ENCODE data around the gene CCDC187. TPM values are rescaled to one million over a fixed set of nuclear protein-coding genes. Genes with fewer than 3 reads are reported as not detected.
"Not testable (repeated sequence)": the region's sequence is repeated elsewhere in the genome, so short reads cannot be mapped to it uniquely, and the experiment has no call there.

CCDC187 gene
- polyA plus RNA-seq, 1 donor: 0.06 TPM

DNA sequence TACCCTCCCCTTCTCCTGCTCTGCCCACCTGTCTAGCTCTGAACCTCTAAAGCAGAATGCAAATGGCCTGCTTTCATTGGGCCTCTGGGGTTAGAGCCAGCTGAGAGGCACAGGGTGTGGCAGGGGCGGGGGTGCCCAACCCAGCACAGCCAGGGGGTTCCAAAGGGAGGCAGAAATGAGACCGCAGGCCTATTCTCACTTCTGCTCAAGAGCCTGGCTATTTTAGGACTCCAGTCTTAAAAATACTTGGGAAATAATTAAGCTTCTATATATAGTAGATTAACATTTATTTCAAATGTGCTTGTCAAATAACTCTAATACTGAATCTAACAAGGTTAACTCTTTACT lies 63.9 kb downstream of the CCDC187 start:
- no peak for DNase-seq (ENCODE audit: low read depth)

DNA sequence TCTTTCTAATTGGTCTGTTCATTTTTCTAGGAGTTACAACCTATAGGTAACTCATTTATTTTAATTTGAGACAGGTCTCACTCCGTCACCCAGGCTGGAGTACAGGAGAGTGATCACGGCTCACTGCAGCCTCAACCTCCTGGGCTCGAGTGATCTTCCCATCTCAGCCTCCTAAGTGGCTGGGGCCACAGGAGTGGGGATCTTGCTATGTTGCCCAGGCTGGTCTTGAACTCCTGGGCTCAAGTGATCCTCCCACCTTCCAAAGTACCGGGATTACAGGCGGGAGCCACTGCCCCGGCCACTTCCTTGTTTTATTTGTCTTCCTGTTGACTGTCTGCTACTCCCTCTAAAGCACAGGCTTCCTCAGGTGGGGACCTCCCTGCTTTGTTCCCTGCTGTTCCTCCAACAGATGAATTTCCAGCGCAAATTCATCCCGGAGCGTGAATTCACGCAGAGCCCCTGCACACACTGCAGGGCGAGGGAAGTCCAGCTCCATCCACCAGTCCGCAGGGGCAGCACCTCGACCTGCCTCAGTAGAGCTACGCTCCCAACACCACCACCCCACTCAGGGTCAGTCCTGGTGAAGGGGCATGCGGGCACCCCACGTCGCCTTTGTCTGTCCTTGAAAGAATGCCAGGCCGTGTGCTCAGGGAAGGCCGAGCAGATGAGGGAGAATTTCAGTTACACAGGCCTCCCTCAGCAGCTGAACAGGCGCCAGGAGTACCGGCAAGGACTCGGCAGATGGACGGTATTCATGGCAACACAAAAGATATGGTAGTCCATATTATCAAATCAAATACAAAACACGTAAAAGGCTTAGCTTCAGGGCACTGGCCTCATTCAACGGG lies 64.5 kb downstream of the CCDC187 start:
- DNase-seq (ENCODE audit: low read depth): no peak

DNA sequence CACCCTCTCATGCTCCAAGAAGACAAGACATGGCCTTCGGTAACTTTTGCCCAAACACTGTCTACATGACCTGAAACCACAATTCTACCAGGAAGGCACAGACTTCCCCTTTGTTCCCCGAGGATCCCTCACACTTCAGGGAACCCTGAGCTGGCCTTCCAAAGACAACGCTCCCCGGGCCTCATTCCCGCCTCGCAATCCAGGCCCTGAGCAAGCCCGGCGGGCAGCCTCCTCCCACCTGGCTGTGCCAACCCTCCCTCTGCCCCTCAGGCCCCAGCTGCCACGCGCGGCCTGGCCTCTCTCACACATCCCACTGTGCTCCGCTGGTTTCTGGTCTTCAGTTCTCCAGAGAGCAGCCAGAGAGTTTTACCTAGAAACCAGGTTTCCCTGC lies 65.6 kb downstream of the CCDC187 start:
- DNase-seq (ENCODE audit: low read depth): no peak

DNA sequence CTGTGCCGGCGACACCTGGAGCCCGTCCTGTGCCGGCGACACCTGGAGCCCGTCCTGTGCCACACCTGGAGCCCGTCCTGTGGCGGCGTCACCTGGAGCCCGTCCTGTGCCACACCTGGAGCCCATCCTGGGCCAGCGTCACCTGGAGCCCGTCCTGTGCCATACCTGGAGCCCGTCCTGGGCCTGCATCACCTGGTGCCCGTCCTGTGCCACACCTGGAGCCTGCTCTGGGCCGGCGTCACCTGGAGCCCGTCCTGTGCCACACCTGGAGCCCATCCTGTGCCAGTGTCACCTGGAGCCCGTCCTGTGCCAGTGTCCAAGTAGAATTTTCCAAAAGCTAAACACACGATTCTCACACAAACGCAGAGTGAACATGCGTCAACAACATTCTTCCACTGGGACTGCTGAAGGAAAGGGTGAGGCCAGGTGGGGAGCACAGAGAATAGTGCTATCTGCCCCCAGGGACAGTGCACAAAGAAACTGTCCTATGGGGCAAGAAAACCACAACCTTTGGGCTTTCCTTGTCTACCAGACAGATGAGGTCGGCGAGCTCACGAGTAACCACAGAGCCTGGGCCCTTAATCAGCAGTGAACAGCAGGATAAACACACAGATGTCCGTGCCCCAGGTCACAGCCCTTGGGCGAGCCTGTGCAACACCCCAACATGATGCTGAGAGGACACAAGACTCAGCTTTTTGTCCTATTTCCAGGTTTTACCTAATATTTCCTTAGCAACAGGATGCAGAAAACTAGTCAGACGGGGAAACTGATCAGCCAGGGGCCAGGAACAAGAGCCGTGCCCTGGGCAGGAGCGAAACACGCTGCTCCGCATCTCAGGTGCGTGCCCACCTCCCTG lies 66.2 kb downstream of the CCDC187 start:
- no peak for DNase-seq (ENCODE audit: low read depth)

DNA sequence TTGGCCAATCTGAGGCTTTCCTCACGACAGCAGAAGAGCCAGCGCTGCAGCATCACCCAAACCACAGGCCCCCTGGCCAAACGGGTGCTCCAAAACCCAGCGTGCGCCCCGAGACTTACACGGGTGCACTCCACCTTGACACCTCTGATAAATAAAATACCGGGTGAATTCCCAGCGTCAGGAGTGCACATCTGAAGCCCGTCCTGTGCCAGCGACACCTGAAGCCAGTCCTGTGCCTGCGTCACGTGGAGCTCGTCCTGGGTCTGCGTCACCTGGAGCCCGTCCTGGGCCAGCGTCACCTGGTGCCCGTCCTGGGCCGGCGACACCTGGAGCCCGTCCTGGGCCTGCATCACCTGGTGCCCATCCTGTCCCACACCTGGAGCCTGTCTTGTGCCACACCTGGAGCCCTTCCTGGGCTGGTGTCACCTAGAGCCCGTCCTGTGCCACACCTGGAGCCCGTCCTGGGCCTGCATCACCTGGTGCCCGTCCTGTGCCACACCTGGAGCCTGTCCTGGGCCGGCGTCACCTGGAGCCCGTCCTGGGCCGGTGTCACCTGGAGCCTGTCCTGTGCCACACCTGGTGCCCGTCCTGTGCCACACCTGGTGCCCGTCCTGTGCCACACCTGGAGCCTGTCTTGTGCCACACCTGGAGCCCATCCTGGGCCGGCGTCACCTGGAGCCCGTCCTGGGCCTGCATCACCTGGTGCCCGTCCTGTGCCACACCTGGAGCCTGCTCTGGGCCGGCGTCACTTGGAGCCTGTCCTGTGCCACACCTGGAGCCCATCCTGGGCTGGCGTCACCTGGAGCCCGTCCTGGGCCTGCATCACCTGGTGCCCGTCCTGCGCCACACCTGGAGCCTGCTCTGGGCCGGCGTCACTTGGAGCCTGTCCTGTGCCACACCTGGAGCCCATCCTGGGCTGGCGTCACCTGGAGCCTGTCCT lies 67.2 kb downstream of the CCDC187 start:
- DNase-seq (ENCODE audit: low read depth): not testable (repeated sequence)

DNA sequence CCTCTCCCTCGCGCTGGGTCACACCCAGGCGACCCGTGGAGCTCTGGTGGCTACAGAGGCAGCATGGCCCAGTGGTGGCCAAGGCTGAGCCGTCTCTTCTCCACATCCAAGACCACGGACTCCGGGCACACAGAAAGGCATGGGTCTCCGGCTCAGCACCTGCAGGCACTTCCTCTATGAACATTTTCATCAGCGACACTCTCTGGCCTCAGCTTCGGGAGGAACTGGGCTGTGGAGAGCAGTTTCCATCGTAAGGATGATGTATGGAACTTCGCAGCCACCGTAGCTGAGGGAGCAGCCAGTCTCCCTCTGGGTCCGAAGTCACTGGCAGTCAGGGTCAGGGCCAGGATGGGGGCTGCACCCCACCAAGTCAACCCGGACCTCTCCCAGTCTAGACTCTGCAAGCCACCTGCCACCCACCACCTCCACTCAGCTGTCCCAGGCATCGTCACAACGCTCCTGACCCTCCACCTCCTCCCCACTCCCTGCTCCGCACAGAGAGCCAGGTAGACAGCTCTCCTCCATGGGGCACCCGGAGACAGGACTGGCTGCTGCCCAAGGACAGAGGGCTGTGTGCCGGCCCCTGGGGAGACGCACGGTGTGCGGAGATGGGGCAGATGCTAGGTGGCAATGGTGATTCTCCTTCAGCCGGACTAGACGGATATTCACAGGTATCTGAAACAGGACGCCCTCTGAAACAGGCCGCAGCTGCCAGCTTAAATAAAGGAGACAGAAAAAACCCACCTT lies 68.0 kb downstream of the CCDC187 start:
- DNase-seq (ENCODE audit: low read depth): no peak

DNA sequence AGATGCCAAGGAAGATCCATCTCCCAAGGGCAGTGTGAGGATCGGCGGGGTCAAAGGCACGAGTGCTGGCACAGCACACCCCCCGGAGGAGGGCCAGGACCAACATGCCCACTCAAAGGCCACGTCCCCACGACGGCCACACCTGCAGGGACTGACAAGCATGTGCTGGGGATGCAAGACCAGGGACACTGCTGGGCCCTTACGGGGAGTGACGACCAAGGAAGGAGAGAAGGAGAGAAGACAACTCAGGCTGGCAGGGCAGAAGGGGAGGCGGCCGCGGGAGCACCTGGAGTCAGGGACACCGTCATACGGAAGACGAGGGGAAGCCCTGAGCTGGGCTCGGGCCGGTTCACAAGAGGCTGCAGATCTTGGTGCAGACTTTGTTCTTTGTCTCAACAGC lies 68.7 kb downstream of the CCDC187 start:
- no peak for DNase-seq (ENCODE audit: low read depth)

DNA sequence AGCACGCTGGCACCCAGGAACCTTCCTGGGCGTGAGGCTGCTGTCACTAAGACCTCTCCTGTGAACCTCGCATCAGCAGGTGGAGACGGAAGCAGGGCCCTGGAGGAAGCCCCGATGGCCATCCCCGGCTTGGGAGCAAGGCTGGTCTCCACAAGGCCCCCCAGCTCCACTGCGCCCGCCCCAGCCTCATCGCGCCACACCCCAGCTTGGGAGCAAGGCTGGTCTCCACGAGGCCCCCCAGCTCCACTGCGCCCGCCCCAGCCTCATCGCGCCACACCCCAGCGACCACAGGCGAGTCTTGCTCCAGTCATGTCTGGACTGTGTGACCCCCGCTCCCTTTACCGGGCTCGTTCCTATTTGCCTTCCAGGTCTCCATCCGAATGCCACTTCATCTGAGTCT lies 69.3 kb downstream of the CCDC187 start:
- DNase-seq (ENCODE audit: low read depth): no peak

DNA sequence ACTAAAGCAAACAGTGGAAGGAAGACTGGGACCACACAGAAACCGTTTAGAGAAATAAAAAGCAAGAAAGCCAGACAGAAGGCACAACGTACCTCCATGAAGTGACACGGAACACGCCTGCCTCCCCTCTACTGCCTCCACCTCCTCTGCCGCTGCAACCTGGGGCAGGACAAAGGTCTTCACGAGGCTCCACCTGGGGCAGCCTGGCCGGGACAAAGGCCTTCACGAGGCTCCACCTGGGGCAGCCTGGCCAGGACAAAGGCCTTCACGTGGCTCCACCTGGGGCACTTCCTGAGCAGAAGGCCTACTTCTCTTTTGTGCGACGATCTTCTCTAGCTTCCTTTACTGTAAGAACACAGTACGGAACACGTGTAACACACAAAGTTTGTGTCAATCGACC lies 70.0 kb downstream of the CCDC187 start:
- no peak for DNase-seq (ENCODE audit: low read depth)

DNA sequence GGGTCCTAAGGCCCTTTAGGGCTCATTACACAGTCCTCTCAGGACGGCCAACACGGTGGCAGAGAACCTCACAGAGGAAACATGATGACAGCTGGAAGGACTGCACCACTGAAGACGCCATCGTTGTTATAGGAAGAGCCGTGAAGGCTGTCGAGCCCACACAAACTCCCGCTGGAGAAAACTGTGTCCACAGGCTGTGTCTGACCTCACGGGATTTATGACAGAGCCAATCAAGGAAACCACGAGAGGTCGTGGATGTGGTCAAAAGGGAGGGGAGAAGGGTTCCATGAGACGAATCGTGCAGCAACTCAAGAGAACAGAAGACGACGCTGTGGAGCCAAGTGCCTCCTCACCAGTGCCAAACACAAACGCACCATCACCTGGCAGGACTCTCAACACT lies 70.5 kb downstream of the CCDC187 start:
- no peak for DNase-seq (ENCODE audit: low read depth)

DNA sequence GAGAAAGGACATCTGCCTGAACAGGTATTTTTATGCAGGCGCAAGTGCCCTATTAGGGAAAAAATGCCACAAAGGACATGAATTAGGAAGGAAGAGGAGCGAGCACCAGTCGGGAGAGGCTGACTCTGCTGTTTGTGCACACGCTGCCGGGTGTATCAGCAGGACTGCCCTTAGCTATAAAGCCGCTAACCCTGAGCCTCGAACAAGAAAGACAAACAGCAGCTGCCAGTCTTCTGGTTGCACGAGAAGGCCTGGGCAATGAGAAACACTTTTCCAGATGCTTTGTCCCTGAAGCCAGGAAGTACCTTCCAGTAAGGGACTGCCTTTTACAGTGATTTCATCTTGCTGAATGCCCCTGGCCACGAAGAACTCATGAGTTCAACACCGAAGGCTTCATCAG lies 70.9 kb downstream of the CCDC187 start:
- no peak for DNase-seq (ENCODE audit: low read depth)

DNA sequence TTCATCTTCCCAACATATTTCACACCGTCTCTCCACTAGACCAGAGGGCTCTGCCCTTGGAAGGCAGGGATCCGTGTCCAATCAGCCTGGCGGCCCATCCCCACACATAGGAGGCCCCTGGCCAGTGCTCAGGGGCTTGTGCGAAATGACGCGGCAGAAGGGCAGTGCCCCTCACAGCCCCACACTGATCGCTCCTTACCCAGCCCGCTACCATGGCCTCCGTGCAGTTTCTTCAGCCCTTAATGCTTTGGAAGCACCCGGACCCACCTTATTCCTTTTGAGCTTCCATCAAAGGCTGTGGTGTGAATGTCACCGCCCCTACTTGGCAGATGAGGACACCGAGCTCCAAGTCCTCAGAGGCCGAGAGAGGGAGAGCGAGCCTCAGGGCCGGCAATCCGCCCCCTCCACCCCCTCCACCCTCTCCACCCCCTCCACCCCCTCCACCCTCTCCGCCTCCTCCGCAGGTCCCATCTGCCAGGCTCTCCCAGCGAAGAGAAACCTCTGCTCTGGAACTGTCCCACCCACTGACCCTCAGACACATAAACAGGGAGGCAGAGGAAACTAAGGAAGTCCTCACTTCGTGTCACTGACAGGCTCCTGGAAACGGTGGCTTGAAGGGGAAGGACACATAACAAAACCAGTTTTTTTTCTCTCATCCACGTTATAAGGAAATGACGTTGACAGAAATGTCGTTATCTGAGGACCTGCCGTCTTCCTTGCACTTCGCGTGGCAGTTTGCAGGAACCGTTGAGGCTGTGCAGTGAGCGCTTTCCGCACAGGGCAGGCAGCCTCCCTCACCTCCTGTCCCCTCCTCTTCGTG lies 72.2 kb downstream of the CCDC187 start:
- no peak for DNase-seq (ENCODE audit: low read depth)

DNA sequence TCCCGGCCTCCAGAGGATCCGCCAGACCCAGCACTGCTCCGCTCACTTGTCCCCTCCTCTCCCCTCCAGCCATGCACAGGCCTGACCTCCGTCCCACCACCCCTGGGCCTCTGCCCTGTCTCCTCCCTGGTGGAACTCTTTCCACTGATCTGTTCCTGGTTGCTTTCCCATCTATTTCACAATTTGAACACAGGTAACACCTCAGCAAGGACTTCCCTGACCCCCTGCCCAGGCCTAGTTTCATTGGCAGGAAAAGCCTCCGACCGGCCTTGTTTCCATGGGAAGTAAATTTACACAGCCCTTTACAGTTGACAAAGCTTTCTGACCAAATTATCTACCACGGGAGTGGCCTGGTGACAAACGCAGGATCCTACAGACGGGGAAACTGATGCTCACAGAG lies 73.1 kb downstream of the CCDC187 start:
- no peak for DNase-seq (ENCODE audit: low read depth)

DNA sequence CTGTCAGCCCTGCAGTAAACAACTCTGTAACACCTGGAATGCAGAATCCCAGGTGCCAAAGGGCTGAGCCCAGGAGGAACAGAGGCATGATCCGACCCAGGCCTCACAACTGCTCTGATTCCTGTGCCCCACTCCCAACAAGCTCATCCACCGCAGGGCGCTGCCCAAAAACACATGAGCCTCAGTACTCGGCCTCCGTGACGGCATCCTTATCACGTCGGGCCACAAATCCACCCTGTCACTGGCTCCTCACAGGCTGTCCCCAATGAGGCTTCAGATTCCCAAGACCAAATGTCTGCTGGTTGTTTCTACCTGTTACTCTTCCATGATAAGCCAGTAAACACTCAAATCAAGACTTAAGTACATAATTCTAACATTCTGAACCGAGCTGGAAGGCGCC lies 73.5 kb downstream of the CCDC187 start:
- no peak for DNase-seq (ENCODE audit: low read depth)

DNA sequence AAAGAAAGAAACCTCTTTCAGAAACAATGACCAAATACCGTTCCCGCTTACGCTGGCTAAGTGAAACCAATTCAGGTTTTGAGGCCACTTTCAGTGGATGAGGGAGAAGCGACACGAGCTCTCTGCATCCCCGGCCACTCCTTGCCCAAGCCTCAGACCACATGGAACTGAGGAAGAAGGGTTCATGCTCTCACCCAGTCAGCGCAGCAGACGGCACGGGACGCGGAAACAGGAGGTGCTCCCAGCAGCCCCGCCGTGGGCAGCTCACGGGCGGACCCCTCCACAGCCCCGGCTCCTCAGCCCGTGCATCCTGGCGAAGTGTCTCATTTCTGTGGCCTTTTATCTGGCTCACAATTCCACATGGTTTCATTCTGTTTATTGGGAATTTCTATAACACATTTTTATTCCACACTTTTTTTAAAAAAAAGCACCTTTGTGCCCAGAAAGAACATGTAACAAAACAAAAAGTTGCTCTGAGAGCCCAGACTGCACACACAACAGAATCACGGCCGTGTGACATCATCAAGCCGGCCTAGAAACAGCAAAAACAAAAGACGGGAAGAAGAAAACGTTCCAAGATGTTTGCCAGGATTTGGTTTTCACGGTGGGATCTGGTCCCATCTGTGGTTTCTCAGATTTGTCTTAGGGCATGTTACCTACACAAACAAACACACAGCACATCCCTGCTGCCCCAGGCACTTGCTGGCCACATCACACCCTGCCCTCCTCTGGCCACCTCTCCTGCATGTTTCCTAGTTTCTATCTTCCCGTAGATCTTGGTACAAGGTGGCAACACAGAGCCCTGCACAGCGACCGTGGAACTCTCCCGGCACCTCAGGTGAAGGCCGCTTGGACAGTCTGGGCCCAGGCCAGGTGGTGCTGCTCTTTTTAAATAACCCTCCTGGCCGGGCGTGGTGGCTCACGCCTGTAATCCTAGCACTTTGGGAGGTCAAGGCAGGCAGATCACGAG lies 74.5 kb downstream of the CCDC187 start:
- DNase-seq (ENCODE audit: low read depth): no peak

DNA sequence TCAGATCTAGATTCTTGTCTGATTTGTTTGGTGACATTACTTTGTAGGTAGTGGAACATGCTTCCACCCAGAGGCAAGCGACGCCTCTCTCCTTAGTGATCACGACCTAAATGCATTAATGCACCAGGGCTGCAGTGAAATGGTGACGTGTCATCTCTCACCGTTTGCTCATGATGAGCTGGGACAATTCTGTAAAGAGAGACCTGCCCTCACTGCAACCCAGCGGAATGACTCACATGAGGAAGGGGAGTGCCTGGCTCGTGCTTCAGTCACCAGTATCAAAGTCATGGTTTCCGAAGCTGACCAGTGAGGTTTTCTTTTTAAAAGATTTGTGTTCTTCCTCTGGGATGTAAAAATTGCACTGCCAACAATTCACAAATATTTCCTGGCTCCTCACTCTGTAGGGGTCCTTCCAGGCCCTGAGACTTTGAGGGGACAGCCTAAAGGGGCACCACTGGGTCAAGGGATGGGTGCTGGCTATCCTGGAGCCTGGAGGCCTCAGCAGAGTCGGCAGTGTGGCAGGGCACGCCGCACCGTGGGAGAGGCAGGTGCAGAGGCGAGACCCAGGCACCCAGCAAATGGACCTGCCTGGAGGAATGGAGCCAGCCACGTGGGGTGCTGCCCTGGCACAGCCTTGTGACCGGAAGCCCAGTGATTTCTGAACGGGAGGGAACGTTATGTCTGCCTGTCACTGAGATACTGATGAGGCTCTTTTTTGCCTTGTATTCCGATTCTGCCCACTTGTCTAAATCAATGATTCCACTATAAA lies 75.6 kb downstream of the CCDC187 start:
- DNase-seq (ENCODE audit: low read depth): no peak

DNA sequence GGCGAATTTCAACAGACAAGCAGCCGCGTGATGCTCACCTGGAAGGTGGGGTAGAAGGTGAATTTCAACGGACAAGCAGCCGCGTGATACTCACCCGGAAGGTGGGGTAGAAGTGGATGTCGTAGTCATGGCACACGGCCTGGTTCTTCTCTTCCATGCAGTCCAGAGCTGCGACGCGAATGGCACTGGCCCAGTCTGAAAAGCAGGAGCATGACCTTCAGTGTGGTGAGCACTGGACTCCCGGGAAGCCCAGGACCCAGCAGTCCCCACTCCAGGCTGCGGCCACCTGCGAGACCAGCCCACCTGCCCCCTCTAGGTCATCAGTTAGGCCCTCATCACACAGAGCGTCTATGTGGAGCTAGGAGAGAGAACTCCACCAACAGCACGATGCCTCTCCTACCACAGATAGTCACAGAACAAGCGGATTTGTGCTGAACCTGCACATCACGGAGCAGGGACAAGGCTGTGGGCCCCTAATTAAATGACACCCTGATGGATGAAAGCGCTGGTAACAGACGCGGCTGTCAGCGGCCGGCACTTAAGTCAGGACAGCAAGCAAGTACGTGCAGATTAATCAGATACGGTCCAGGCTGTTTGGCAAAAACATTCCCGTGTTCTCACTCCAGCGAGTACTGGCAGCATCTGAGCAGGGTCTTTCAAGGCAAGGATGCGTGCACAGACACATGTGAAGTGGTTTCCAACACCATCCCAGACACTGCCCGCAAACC lies 77.0 kb downstream of the CCDC187 start:
- DNase-seq (ENCODE audit: low read depth): no peak
